ENCODE measurements around the gene SLC12A7.
"Not testable (repeated sequence)": the region's sequence is repeated elsewhere in the genome, so short reads cannot be mapped to it uniquely, and the experiment has no call there.

The SLC12A7 gene

GRCh38 chr5:1061292-1061691 is 50.6 kb downstream of the SLC12A7 start:
- DNase-seq = not testable (repeated sequence)

- no peak for DNase-seq
Measured at GRCh38 chr5:1060535-1060981, 51.3 kb downstream of the SLC12A7 start.

DNA sequence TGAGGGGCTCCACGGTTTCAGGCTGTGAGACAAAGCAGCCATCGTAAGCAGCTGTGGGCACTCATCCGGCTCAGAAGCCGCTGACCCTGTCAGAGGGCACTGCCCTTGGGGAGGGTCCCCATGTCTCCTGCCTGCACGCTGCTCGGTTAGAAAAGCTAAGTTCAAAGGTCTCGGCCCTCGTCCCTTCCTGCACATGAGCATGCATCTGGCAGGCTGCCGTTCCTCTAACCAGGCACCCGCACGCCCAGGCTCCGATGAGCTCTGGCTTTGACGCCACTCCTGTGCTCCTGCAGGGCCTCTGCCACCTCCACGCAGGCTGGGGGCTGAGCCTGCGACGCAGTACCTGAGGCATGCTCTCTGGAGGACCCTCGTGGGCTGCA is 52.0 kb downstream of the SLC12A7 start:
- DNase-seq = no peak

- no peak for DNase-seq
Measured at GRCh38 chr5:1058988-1059883, 52.6 kb downstream of the SLC12A7 start.

DNA sequence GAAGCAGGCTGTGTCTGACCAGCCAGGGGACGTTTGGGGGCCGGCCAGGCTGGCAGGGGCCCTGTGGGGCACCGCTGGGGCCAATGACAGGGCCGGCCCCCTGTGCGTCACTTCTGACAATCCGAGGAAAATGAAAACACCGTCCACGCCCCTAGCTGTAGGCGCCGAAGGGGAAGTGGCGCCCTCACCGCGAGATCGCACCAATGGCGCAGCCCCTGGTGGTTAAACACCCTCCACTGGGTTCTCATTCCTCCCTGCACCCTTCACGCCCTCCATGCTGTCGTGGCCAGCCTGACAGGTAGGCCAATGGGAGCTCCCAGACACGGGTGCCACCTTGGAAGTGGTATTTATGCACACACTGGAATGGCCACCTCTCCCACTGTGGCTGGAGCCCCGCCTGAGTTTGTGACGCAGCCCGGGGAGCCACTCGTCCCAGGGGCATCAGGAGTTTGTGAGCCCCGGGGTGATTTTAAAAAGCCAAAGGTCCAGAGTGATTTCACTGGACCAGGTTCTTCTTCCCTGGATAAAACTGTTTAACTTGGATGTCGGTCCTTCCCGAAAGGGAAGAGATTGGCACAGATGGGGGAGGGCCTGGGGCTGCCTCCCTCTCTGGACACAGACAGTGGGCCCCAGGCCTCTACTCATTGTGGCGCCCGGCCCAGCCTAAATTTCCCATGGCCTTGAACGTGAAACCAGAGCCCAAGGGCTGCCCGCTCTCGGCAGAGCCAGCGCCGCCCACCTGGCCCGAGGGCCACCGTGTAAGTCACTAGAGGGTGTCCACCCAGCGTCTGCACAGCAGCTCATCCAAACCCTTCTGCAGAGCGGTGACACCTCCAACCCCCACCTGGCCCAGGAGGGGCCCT is 53.5 kb downstream of the SLC12A7 start:
- no peak for DNase-seq

DNA sequence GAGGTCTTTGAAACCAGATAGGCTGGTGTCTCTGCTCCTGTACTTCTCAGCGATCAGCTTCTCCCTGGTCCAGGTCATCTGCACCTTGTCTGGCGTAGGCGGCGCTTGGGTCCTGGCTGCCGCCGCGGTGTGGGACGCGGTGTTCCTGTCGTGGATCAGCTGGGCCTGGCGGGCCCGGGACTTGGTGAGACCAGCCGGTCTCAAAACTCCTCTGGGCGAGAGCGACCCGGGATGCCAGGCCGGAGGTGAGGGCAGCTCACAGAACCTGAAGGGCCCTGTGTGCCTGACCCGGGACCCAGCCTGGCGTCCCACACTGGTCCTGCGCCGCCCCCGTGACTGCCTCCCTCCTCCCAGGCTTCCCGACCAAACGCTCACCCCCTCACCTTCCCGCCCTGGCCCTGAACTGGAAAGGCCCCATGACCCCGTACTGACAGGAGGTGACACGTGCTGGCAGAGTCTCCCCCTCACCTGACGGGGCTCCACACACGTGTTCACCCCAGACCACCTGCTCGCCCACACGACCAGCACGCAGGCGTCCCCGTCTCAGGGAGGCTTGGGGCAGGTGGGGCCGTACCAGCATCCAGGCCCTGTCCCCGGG is 54.3 kb downstream of the SLC12A7 start:
- no peak for DNase-seq

DNA sequence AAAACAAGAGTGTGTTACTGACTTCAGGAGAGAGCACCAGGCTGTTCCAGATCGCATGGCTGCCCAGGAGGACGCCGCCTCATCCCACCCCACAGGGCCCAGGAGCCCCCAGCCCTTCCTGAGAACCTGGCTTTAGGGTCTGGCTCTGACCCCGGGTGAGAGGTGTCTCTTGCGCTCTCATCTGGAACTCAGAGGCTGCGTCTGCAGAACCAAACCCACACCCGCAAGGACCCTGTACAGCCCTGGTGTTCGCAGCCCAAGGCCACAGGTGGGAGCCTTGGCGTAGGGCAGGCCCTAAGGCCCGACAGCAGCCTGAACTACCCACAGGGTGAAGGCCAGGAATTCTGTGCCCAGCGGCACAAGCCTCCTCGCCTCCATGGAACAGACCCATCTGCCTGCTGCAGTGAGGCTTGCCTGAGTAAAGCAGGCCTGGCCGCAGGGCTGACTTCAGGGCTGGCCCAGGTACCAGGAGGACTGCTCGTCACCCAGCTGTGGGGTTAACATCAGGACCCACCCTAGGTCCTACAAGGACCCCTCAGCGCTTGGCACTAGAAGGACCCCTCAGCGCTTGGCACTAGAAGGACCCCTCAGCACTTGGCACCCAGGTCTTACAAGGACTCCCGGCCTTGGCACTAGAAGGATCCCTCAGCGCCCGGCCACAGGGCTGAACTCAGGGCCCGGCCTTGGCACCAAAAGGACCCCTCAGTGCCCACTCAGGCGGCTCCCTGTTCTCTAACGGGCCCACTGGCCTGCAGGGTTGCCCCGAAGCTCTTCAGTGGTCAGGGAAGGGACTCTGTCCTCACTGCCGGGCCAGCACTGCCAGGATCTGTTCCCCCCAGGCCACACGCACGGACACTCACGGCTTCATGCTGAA is 55.0 kb downstream of the SLC12A7 start:
- no peak for DNase-seq

- no peak for DNase-seq
Measured at GRCh38 chr5:1055896-1056610, 55.8 kb downstream of the SLC12A7 start.

DNA sequence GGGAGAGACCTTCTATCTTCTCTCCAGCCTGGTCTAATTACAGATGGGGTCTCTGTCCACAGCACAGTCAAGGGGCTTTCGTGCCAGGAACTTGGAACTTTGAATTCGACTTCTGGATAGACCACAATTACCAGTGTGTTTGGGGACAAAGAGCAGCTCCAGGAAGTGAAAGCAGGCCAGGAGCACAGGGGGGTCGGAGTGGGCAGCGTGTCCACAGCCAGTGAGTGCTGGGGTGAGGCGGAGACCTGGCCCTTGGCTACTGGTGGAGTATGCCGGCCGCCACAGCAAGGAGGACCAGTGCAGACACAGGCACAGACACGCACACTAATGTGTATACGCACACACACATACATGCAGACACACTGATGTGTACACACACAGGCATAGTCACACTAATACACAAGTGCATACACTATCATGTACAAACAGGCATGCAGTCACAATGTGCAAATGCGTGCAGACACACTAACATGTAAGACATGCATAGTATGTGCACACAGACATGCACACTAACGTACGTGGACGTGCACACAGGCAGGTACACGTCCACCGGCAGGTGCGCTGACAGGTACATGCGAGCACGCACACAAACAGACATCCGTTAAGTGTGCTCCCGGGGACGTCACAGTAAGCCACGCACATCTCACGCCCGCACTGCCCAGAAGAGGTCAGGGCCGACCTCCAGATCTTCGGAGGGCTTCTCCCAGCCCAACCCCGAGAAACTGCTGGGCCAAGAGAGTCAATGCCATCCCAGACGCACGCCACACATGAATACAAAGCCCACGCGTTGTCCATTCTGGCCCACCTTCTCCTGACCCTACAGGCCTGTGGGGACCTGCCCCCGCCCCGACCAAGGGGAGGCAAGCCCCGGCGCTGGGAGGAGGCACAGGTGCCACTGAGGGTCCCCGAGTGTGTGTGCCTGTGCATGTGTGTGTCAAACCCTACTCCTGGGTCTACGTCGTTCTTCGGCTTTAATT is 56.8 kb downstream of the SLC12A7 start:
- DNase-seq = no peak

DNA sequence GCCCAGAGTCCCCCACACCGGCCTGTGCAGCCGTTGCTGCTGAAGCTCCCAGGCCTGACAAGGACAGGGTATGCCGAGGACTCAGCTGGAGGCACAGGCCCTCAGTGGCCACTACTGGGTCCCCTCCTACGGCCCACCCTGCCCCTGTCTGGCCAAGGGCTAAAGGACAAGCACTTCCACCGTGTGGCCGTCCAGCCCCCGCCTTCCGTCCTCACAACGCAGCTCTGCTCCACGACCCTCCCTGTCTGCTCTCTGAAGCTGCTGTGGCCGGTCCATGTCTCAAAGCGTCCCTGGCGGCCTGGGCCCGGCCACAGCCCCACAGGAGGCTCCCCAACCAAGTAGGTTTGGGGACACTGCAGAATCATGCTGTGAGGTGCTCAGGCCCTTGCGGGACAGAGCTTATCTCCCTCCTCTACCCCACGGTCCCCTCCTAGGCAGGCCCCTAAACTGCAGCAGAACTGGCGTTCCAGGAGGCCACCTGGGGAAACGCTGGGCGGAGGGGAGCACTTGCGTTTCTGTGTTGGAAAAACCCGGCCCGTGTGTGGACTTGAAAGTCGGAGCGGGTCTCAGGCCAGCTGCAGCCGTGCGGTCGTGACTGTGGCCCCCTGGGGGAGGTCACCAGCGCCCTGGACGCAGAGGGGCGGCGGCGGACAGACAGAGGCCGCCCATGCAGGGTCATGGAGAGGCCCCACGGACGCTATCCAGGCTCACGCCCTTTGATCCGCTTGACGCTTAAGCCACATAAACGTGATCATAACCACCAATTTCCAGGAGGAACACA is 57.7 kb downstream of the SLC12A7 start:
- DNase-seq = no peak

- DNase-seq = no peak
Measured at GRCh38 chr5:1053391-1054017, 58.4 kb downstream of the SLC12A7 start.

- DNase-seq = no peak
Measured at GRCh38 chr5:1052641-1053390, 59.0 kb downstream of the SLC12A7 start.

DNA sequence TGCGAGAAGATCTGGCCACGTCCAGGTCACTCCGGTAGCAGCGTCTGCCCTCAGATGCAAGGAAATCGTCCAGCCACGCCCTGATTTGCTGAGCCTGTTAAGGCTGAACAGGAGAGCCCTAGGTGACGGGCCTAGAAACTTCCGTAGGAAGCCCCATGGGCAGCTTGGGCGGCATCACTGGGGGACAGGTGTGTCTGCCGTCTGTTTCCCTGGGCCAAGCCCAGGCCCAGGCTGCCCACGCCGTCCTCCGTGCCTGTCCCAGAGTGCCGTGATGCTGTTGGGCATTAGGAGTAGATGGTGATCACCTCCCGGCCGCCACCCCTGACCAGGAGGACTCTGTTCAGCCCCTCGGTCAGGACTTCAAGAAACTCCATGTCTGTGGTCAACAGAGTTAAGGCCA is 59.8 kb downstream of the SLC12A7 start:
- DNase-seq = no peak

DNA sequence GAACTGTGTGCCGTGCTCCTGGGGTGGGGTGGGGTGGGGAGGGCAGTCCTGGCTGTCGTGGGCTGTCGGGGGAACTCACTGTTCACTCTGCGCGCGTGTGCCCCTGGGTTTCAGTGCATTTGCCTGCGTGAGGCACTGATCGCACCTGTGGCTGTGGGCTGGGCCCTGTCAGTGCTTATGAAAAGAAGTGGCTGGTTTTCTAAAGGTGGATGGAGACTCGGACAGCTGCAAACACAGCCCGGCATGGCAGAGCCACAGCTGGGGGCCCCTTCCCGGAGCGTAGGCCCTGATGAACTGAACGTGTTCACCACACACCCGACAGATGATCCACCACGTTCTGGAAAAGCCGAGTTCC is 60.5 kb downstream of the SLC12A7 start:
- DNase-seq = no peak

GRCh38 chr5:1050423-1051365 is 61.2 kb downstream of the SLC12A7 start:
- DNase-seq = peak; percentile 59

- no peak for DNase-seq
Measured at GRCh38 chr5:1048861-1049838, 62.7 kb downstream of the SLC12A7 start.
